GM19035 (cell line): ENCODE data around the gene C1orf159.
"Not testable (repeated sequence)": the region's sequence is repeated elsewhere in the genome, so short reads cannot be mapped to it uniquely, and the experiment has no call there.

Experiments used
- ATAC-seq: cut with Tn5 transposase; IDR thresholded peaks from one replicate; pipeline ENCODE4 v1.9.1; 2021; ENCODE audit not compliant: unreplicated experiment

The C1orf159 gene

GRCh38 chr1:1058088-1058905 lies 57.6 kb downstream of the C1orf159 start:
- no peak for ATAC-seq

- not testable (repeated sequence) for ATAC-seq
These were observed 58.2 kb downstream of the C1orf159 start for GRCh38 chr1:1057769-1058087.

GRCh38 chr1:1055841-1056736 lies 59.8 kb downstream of the C1orf159 start:
- no peak for ATAC-seq

- ATAC-seq: no peak
These were observed 60.9 kb downstream of the C1orf159 start for GRCh38 chr1:1054971-1055370.

- no peak for ATAC-seq
These were observed 61.7 kb downstream of the C1orf159 start for GRCh38 chr1:1054099-1054700.

GRCh38 chr1:1053682-1054081 lies 62.2 kb downstream of the C1orf159 start:
- no peak for ATAC-seq

GRCh38 chr1:1053022-1053421 lies 62.9 kb downstream of the C1orf159 start:
- ATAC-seq: no peak

- ATAC-seq: no peak
These were observed 63.7 kb downstream of the C1orf159 start for GRCh38 chr1:1052003-1052840.

- no peak for ATAC-seq
These were observed 64.6 kb downstream of the C1orf159 start for GRCh38 chr1:1051127-1051810.

GRCh38 chr1:1050577-1051052 lies 65.3 kb downstream of the C1orf159 start:
- no peak for ATAC-seq

GRCh38 chr1:1049318-1050165 lies 66.3 kb downstream of the C1orf159 start:
- ATAC-seq: no peak

GRCh38 chr1:1048765-1049164 lies 67.1 kb downstream of the C1orf159 start:
- no peak for ATAC-seq

- ATAC-seq: no peak
These were observed 67.9 kb downstream of the C1orf159 start for GRCh38 chr1:1047963-1048362.

GRCh38 chr1:1047407-1047806 lies 68.5 kb downstream of the C1orf159 start:
- ATAC-seq: no peak

GRCh38 chr1:1046767-1047166 lies 69.1 kb downstream of the C1orf159 start:
- no peak for ATAC-seq

- ATAC-seq: no peak
These were observed 69.6 kb downstream of the C1orf159 start for GRCh38 chr1:1046243-1046642.

GRCh38 chr1:1045129-1045528 lies 70.8 kb downstream of the C1orf159 start:
- no peak for ATAC-seq

- no peak for ATAC-seq
These were observed 71.3 kb downstream of the C1orf159 start for GRCh38 chr1:1044455-1045078.

GRCh38 chr1:1043921-1044320 lies 72.0 kb downstream of the C1orf159 start:
- ATAC-seq: no peak
